ENCODE measurements around the gene CACTIN. TPM values are rescaled to one million over a fixed set of nuclear protein-coding genes. Genes with fewer than 3 reads are reported as not detected.

Gene CACTIN
- total RNA-seq, 3 donors from 2014 or later (not counting 1 experiment from before 2014, with no cell fraction given): 33.6 to 42.2 (median 40.8) TPM

- H3K4me1 ChIP-seq (ENCODE audit: control insufficient read depth, insufficient read depth, low read length): peaks cover 52% of the 10 kb centered on the region
- ATAC-seq (no peak), DNase-seq (no peak)
- 17% methylated on average over 21 of the region's 21 CpGs for WGBS (ENCODE audit: insufficient coverage)
- H3K27me3 ChIP-seq (ENCODE audit: control insufficient read depth, insufficient read depth, low read length): no peaks in the 10 kb centered on the region
- Mint-ChIP-seq H3K9me3 (no peaks in the 10 kb centered on the region), H3K27ac (no peak overlapping the region), H3K36me3 (no peaks in the 10 kb centered on the region), H3K27me3 (ENCODE audit: low read depth in 2 of 2) (no peaks in the 10 kb centered on the region), H3K4me1 (peaks cover 7 to 21% of the 10 kb centered on the region in 2 donors), H3K4me3 (no peak overlapping the region)
- peaks cover 19% of the 10 kb centered on the region for H3K36me3 ChIP-seq (ENCODE audit: control insufficient read depth, insufficient read depth, low read length)
- no peak overlapping the region for H3K27ac ChIP-seq (ENCODE audit: low read length)
- no peak overlapping the region for H3K4me3 ChIP-seq (ENCODE audit: low read length)
- no peak for TF ChIP-seq CTCF (IDR thresholded peaks at IDR 0.05)
- intact Hi-C loops (cut with micrococcal nuclease): no loop called here
- no peaks in the 10 kb centered on the region for H3K9me3 ChIP-seq (ENCODE audit: control insufficient read depth, insufficient read depth, low read length)
Measured at GRCh38 chr19:3608750-3609322, 17.8 kb downstream of the CACTIN start.

- Histone ChIP-seq H3K27me3 (ENCODE audit: control insufficient read depth, insufficient read depth, low read length) (no peaks in the 10 kb centered on the region), H3K36me3 (ENCODE audit: control insufficient read depth, insufficient read depth, low read length) (peaks cover 15% of the 10 kb centered on the region), H3K4me3 (ENCODE audit: low read length) (no peak overlapping the region), H3K9me3 (ENCODE audit: control insufficient read depth, insufficient read depth, low read length) (no peaks in the 10 kb centered on the region), H3K27ac (ENCODE audit: low read length) (no peak overlapping the region), H3K4me1 (ENCODE audit: control insufficient read depth, insufficient read depth, low read length) (peaks cover 52% of the 10 kb centered on the region)
- WGBS (ENCODE audit: insufficient coverage): 23% methylated on average over 3 of the region's 3 CpGs
- no peaks in the 10 kb centered on the region for H3K36me3 Mint-ChIP-seq
- ATAC-seq (no peak), DNase-seq (no peak)
- peak overlapping the region; percentile 71 for H3K4me3 Mint-ChIP-seq
- peaks cover 7 to 21% of the 10 kb centered on the region in 2 donors for H3K4me1 Mint-ChIP-seq
- no peak for TF ChIP-seq CTCF (IDR thresholded peaks at IDR 0.05)
- no peaks in the 10 kb centered on the region for H3K9me3 Mint-ChIP-seq
- intact Hi-C loops (cut with micrococcal nuclease): no loop called here
- peak overlapping the region in 1 of 2 donors; percentile 42 for H3K27ac Mint-ChIP-seq
- no peaks in the 10 kb centered on the region for H3K27me3 Mint-ChIP-seq (ENCODE audit: low read depth in 2 of 2)
Measured at GRCh38 chr19:3608079-3608641, 18.4 kb downstream of the CACTIN start.

- TF ChIP-seq CTCF (IDR thresholded peaks at IDR 0.05): no peak
- DNase-seq (no peak), ATAC-seq (no peak)
- 44% methylated on average over 22 of the region's 22 CpGs for WGBS (ENCODE audit: insufficient coverage)
- Mint-ChIP-seq H3K9me3 (no peaks in the 10 kb centered on the region), H3K4me3 (peak overlapping the region; percentile 71), H3K27me3 (ENCODE audit: low read depth in 2 of 2) (no peaks in the 10 kb centered on the region), H3K36me3 (no peaks in the 10 kb centered on the region), H3K27ac (peak overlapping the region in 1 of 2 donors; percentile 42), H3K4me1 (peaks cover 7 to 21% of the 10 kb centered on the region in 2 donors)
- H3K4me1 ChIP-seq (ENCODE audit: control insufficient read depth, insufficient read depth, low read length): peaks cover 52% of the 10 kb centered on the region
- peaks cover 13% of the 10 kb centered on the region for H3K36me3 ChIP-seq (ENCODE audit: control insufficient read depth, insufficient read depth, low read length)
- no peak overlapping the region for H3K27ac ChIP-seq (ENCODE audit: low read length)
- intact Hi-C loops (cut with micrococcal nuclease): no loop called here
- no peaks in the 10 kb centered on the region for H3K9me3 ChIP-seq (ENCODE audit: control insufficient read depth, insufficient read depth, low read length)
- H3K4me3 ChIP-seq (ENCODE audit: low read length): no peak overlapping the region
- no peaks in the 10 kb centered on the region for H3K27me3 ChIP-seq (ENCODE audit: control insufficient read depth, insufficient read depth, low read length)
Measured at GRCh38 chr19:3607303-3608078, 19.1 kb downstream of the CACTIN start.

All from natural killer cell (primary cell).